IMR-90 (cell line): ENCODE data around the gene SLC26A3. TPM values are rescaled to one million over a fixed set of nuclear protein-coding genes. Genes with fewer than 3 reads are reported as not detected.

Source experiments
- ATAC-seq: fragments of 200-7000 bp; cut with Tn5 transposase; 2 replicates; pipeline ENCODE4 v1.9.1; 2020; ENCODE audit warnings: low read depth, mild to moderate bottlenecking, moderate library complexity
- BruUV-seq: library from RNA; stranded (reverse); fragments of 400-500 nt; replicated peaks from 2 replicates; lab custom pipeline; 2021; lab: Mats Ljungman, UMichigan
- CTCF ChIA-PET: fragments of 300-600 bp; formaldehyde crosslinking; extraction: SDS; loops from one replicate; lab custom pipeline; 2021; ENCODE audit warnings: antibody characterized with exemption; lab: Yijun Ruan, JAX
- POLR2A ChIA-PET: fragments of 300-600 bp; sonication (Branson Sonifier 250); formaldehyde crosslinking; loops from one replicate; lab custom pipeline; 2022; ENCODE audit warnings: antibody characterized with exemption; ENCODE audit not compliant: unreplicated experiment; lab: Charles Lee
- DNase-seq: peaks from one replicate; pipeline ENCODE4 v3.0.0; 2013
- H2AFZ ChIP-seq: replicated peaks from 2 replicates; pipeline ENCODE3; 2013; ENCODE audit warnings: low read length, mild to moderate bottlenecking; ENCODE audit not compliant: poor library complexity
- H2AK5ac ChIP-seq: 2 replicates; pipeline ENCODE4 v1.6.1; 2013; ENCODE audit warnings: low read depth, low read length, inconsistent platforms
- H2AK9ac ChIP-seq: replicated peaks from 2 replicates; pipeline ENCODE3; 2013; ENCODE audit warnings: mild to moderate bottlenecking, low read depth, low read length, moderate library complexity; ENCODE audit not compliant: poor library complexity
- H2BK120ac ChIP-seq: 2 replicates; pipeline ENCODE4 v1.6.1; 2013; ENCODE audit warnings: low read depth, low read length, inconsistent platforms
- H2BK15ac ChIP-seq: 3 replicates; pipeline ENCODE4 v1.6.1; 2013; ENCODE audit warnings: low read depth, low read length, inconsistent platforms
- H2BK20ac ChIP-seq: 2 replicates; pipeline ENCODE4 v1.6.1; 2013; ENCODE audit warnings: low read depth, mild to moderate bottlenecking, inconsistent platforms, low read length, moderate library complexity
- H2BK5ac ChIP-seq: 2 replicates; pipeline ENCODE4 v1.6.1; 2013; ENCODE audit warnings: mild to moderate bottlenecking, low read depth, low read length, inconsistent platforms; ENCODE audit not compliant: poor library complexity, severe bottlenecking
- H3K14ac ChIP-seq: replicated peaks from 2 replicates; pipeline ENCODE4 v1.6.1; 2013; ENCODE audit warnings: low read depth, low read length, inconsistent platforms
- H3K18ac ChIP-seq: 2 replicates; pipeline ENCODE4 v1.6.1; 2013; ENCODE audit warnings: low read depth, low read length, control low read depth
- H3K23ac ChIP-seq: 2 replicates; pipeline ENCODE4 v1.6.1; 2013; ENCODE audit warnings: low read depth, low read length, inconsistent platforms
- H3K27ac ChIP-seq: 2 replicates; pipeline ENCODE4 v1.5.1; 2013; ENCODE audit warnings: mild to moderate bottlenecking, control low read depth, low read length; ENCODE audit not compliant: insufficient read depth
- H3K27me3 ChIP-seq: 2 replicates; pipeline ENCODE4 v1.6.1; 2013; ENCODE audit warnings: low read length; ENCODE audit not compliant: control insufficient read depth, insufficient read depth
- H3K36me3 ChIP-seq: 2 replicates; pipeline ENCODE4 v1.6.1; 2013; ENCODE audit warnings: low read length, mixed read lengths; ENCODE audit not compliant: control insufficient read depth, insufficient read depth
- H3K4ac ChIP-seq: 2 replicates; pipeline ENCODE4 v1.6.1; 2013; ENCODE audit warnings: low read depth, low read length, inconsistent platforms
- H3K4me1 ChIP-seq: 2 replicates; pipeline ENCODE4 v1.6.1; 2013; ENCODE audit warnings: low read length, mixed read lengths; ENCODE audit not compliant: control insufficient read depth, insufficient read depth
- H3K4me2 ChIP-seq: 2 replicates; pipeline ENCODE4 v1.6.1; 2013; ENCODE audit warnings: low read depth, mild to moderate bottlenecking, control low read depth, low read length, moderate library complexity
- H3K4me3 ChIP-seq: 2 replicates; pipeline ENCODE4 v1.5.1; 2013; ENCODE audit warnings: low read depth, mild to moderate bottlenecking, control low read depth, low read length, moderate library complexity; ENCODE audit not compliant: insufficient read depth
- H3K56ac ChIP-seq: 2 replicates; pipeline ENCODE4 v1.6.1; 2013; ENCODE audit warnings: low read length, inconsistent platforms; ENCODE audit not compliant: insufficient read depth; ENCODE audit errors: extremely low read depth
- H3K79me1 ChIP-seq, 2 experiments: 2 replicates each; pipeline ENCODE4 v1.6.1; 2013; ENCODE audit warnings: low read length in 2 of 2, inconsistent platforms in 1 of 2, low read depth in 1 of 2
- H3K9ac ChIP-seq: 2 replicates; pipeline ENCODE4 v1.6.1; 2013; ENCODE audit warnings: low read depth, low read length, control low read depth
- H3K9me1 ChIP-seq: 2 replicates; pipeline ENCODE4 v1.6.1; 2013; ENCODE audit warnings: low read length, inconsistent platforms; ENCODE audit not compliant: insufficient read depth
- H3K9me3 ChIP-seq: 2 replicates; pipeline ENCODE4 v1.6.1; 2013; ENCODE audit warnings: low read length; ENCODE audit not compliant: control insufficient read depth, insufficient read depth
- H4K20me1 ChIP-seq: 2 replicates; pipeline ENCODE4 v1.6.1; 2013; ENCODE audit warnings: low read length, inconsistent platforms; ENCODE audit not compliant: insufficient read depth
- H4K5ac ChIP-seq: 2 replicates; pipeline ENCODE4 v1.6.1; 2013; ENCODE audit warnings: mild to moderate bottlenecking, low read depth, low read length, control low read depth
- H4K8ac ChIP-seq, 2 experiments: 2 replicates each; pipeline ENCODE4 v1.6.1; 2013; ENCODE audit warnings: low read depth in 2 of 2, low read length in 2 of 2, control low read depth in 1 of 2, inconsistent platforms in 1 of 2
- H4K91ac ChIP-seq: 2 replicates; pipeline ENCODE4 v1.6.1; 2013; ENCODE audit warnings: low read depth, low read length, inconsistent platforms; ENCODE audit not compliant: insufficient read depth
- BHLHE40 ChIP-seq: fragments of 150-350 bp; IDR thresholded peaks from 2 replicates; pipeline ENCODE4 v1.6.1; 2016; ENCODE audit warnings: mild to moderate bottlenecking, low read depth, low read length
- CEBPB ChIP-seq: IDR thresholded peaks from 2 replicates; pipeline ENCODE4 v1.6.1; 2012; ENCODE audit warnings: low read depth, low read length, improper control_type of control experiment
- CHD1 ChIP-seq: IDR thresholded peaks from 2 replicates; pipeline ENCODE4 v1.6.1; 2012; ENCODE audit warnings: low read depth, low read length, improper control_type of control experiment
- ELK1 ChIP-seq: fragments of 150-350 bp; IDR thresholded peaks from 2 replicates; pipeline ENCODE4 v1.6.1; 2016; ENCODE audit warnings: low read depth, mild to moderate bottlenecking, low read length, moderate library complexity, borderline replicate concordance
- FOS ChIP-seq: fragments of 150-350 bp; IDR thresholded peaks from 2 replicates; pipeline ENCODE4 v1.6.1; 2016; ENCODE audit warnings: low read depth, low read length
- MAFK ChIP-seq: IDR thresholded peaks from 2 replicates; pipeline ENCODE4 v1.6.1; 2012; ENCODE audit warnings: low read depth, low read length, improper control_type of control experiment
- MAZ ChIP-seq: IDR thresholded peaks from 2 replicates; pipeline ENCODE4 v1.6.1; 2012; ENCODE audit warnings: low read depth, mild to moderate bottlenecking, low read length, improper control_type of control experiment, moderate library complexity, borderline replicate concordance
- MXI1 ChIP-seq: IDR thresholded peaks from 2 replicates; pipeline ENCODE4 v1.6.1; 2012; ENCODE audit warnings: low read depth, mild to moderate bottlenecking, low read length, moderate library complexity, borderline replicate concordance
- NFE2L2 ChIP-seq: fragments of 150-350 bp; IDR thresholded peaks from 2 replicates; pipeline ENCODE4 v1.6.1; 2016; ENCODE audit warnings: low read depth, mild to moderate bottlenecking, low read length
- POLR2A ChIP-seq: IDR thresholded peaks from 2 replicates; pipeline ENCODE4 v1.6.1; 2012; ENCODE audit warnings: mild to moderate bottlenecking, low read depth, low read length
- RAD21 ChIP-seq: IDR thresholded peaks from 2 replicates; pipeline ENCODE4 v1.6.1; 2012; ENCODE audit warnings: low read length, improper control_type of control experiment
- RCOR1 ChIP-seq: IDR thresholded peaks from 2 replicates; pipeline ENCODE4 v1.6.1; 2012; ENCODE audit warnings: mild to moderate bottlenecking, low read length, improper control_type of control experiment; ENCODE audit not compliant: insufficient replicate concordance
- RFX5 ChIP-seq: IDR thresholded peaks from 2 replicates; pipeline ENCODE4 v1.8.0; 2012; ENCODE audit warnings: low read depth, mild to moderate bottlenecking, low read length, moderate library complexity
- SMC3 ChIP-seq: fragments of 150-350 bp; IDR thresholded peaks from 2 replicates; pipeline ENCODE4 v1.6.1; 2016; ENCODE audit warnings: low read depth, mild to moderate bottlenecking, antibody characterized with exemption, low read length, moderate library complexity
- WGBS, 2 experiments: methylation state at CpG; one replicate each; pipeline versions ENCODE4 v1.1.5 to v1.1.7; 2013; ENCODE audit warnings: missing lambda C conversion rate in 2 of 2; ENCODE audit not compliant: insufficient read length in 1 of 2; ENCODE audit errors: extremely low coverage in 2 of 2; 5-methylcytosine and 5-hydroxymethylcytosine counted together
- dilution Hi-C: fragments of 300-500 bp; cut with HindIII; formaldehyde crosslinking; loops from one replicate; pipeline ENCODE4 v1.14.3; 2018; ENCODE audit warnings: low sequenced_read_pairs; ENCODE audit not compliant: unreplicated experiment
- in situ Hi-C: fragments of 300-500 bp; cut with MboI; formaldehyde crosslinking; loops from 3 replicates; pipeline ENCODE4 v1.14.3; 2019; ENCODE audit warnings: low sequenced_read_pairs, inconsistent platforms, mixed read lengths
- intact Hi-C: fragments of 100-400 bp; cut with micrococcal nuclease; formaldehyde crosslinking; loops from 2 replicates; pipeline ENCODE4 v1.10.0; 2022
- polyA plus RNA-seq, 3 experiments: library from polyadenylated mRNA; depleted of rRNA; stranded (reverse); fragments of >200 nt; gene quantifications; 2 replicates each; pipeline ENCODE4 v1.2.3, GENCODE V29; 2012; ENCODE audit warnings: low replicate concordance in 1 of 3
- total RNA-seq: library from RNA; depleted of rRNA; stranded (reverse); fragments of >200 nt; gene quantifications from 2 replicates; pipeline ENCODE4 v1.2.3, GENCODE V29; 2012
- TF ChIP-seq, protein P1 (sequence below): conservative IDR thresholded peaks from 2 replicates; pipeline ENCODE4 v1.5.1; 2012; ENCODE audit warnings: mild to moderate bottlenecking, low read depth, low read length, improper control_type of control experiment
- TF ChIP-seq, protein P2 (sequence below): fragments of 150-350 bp; IDR thresholded peaks from 2 replicates; pipeline ENCODE4 v1.6.1; 2017; ENCODE audit warnings: mild to moderate bottlenecking, antibody characterized with exemption, low read length, low read depth

SLC26A3 gene
- total and polyA plus RNA-seq, 2 of the 4 experiments (the other 2 are of a cell fraction): not detected

GRCh38 chr7:107792364-107792763 is 10.7 kb downstream of the SLC26A3 start:
- no peak overlapping the region for H4K8ac ChIP-seq
- no peak overlapping the region for H4K91ac ChIP-seq
- no peak overlapping the region for H3K18ac ChIP-seq
- no CpG with 5 or more reads among the region's 6 CpGs for WGBS, 2 experiments
- H2BK15ac ChIP-seq: no peak overlapping the region
- no peaks in the 10 kb centered on the region for H3K4me1 ChIP-seq
- in situ Hi-C loops (no loop called here), intact Hi-C loops (no loop called here), dilution Hi-C loops (no loop called here)
- H3K9me3 ChIP-seq: no peaks in the 10 kb centered on the region
- no peak overlapping the region for H2BK5ac ChIP-seq
- no peak overlapping the region for H3K27ac ChIP-seq
- no peak overlapping the region for H3K4ac ChIP-seq
- H3K4me3 ChIP-seq: no peak overlapping the region
- POLR2A ChIA-PET: no interaction called here
- no peak overlapping the region for H2AFZ ChIP-seq
- no peak overlapping the region for H2BK120ac ChIP-seq
- no peak overlapping the region for H2AK9ac ChIP-seq
- BruUV-seq: no TSS peak
- no peak overlapping the region for H2AK5ac ChIP-seq
- peaks cover 16% of the 10 kb centered on the region for H3K27me3 ChIP-seq
- H3K23ac ChIP-seq: no peak overlapping the region
- no peak for ATAC-seq
- H3K9ac ChIP-seq: no peak overlapping the region
- DNase-seq: no peak
- H4K5ac ChIP-seq: no peak overlapping the region
- H3K56ac ChIP-seq: no peak overlapping the region
- TF ChIP-seq RAD21: no peak
- no peak for TF ChIP-seq MAFK
- no peak for TF ChIP-seq CHD1
- TF ChIP-seq, protein P1, sequence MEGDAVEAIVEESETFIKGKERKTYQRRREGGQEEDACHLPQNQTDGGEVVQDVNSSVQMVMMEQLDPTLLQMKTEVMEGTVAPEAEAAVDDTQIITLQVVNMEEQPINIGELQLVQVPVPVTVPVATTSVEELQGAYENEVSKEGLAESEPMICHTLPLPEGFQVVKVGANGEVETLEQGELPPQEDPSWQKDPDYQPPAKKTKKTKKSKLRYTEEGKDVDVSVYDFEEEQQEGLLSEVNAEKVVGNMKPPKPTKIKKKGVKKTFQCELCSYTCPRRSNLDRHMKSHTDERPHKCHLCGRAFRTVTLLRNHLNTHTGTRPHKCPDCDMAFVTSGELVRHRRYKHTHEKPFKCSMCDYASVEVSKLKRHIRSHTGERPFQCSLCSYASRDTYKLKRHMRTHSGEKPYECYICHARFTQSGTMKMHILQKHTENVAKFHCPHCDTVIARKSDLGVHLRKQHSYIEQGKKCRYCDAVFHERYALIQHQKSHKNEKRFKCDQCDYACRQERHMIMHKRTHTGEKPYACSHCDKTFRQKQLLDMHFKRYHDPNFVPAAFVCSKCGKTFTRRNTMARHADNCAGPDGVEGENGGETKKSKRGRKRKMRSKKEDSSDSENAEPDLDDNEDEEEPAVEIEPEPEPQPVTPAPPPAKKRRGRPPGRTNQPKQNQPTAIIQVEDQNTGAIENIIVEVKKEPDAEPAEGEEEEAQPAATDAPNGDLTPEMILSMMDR: no peak
- TF ChIP-seq ELK1: no peak
- TF ChIP-seq, protein P2, sequence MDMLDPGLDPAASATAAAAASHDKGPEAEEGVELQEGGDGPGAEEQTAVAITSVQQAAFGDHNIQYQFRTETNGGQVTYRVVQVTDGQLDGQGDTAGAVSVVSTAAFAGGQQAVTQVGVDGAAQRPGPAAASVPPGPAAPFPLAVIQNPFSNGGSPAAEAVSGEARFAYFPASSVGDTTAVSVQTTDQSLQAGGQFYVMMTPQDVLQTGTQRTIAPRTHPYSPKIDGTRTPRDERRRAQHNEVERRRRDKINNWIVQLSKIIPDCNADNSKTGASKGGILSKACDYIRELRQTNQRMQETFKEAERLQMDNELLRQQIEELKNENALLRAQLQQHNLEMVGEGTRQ: no peak
- TF ChIP-seq NFE2L2: no peak
- TF ChIP-seq RFX5: no peak
- TF ChIP-seq CEBPB: no peak
- TF ChIP-seq MXI1: no peak
- TF ChIP-seq SMC3: no peak
- no peak for TF ChIP-seq RCOR1
- TF ChIP-seq FOS: no peak
- TF ChIP-seq POLR2A: no peak
- no peak for TF ChIP-seq MAZ
- TF ChIP-seq BHLHE40: no peak
- H2BK20ac ChIP-seq: no peak overlapping the region
- H3K36me3 ChIP-seq: no peaks in the 10 kb centered on the region
- no peak overlapping the region for H3K14ac ChIP-seq
- no peaks in the 10 kb centered on the region for H3K9me1 ChIP-seq
- H3K79me1 ChIP-seq: no peaks in the 10 kb centered on the region
- no peaks in the 10 kb centered on the region for H4K20me1 ChIP-seq
- CTCF ChIA-PET: no interaction called here
- no peak overlapping the region for H3K4me2 ChIP-seq
